ENCODE data around the gene TRMO.

TRMO gene

GRCh38 chr9:97911970-97912369, 10.3 kb downstream of the TRMO start:
- POLR2A ChIA-PET: no interaction called here
- CTCF ChIA-PET: interaction anchor here (0.7 to 4.4 kb wide), 5 partner anchors 11 to 345 kb away, joined by 3 to 30 read pairs (median 4); no protein-coding TSS in a partner anchor
- no peak overlapping the region for H3K27ac ChIP-seq (ENCODE audit: extremely low read depth, low read depth, low read length)
- H3K9me3 ChIP-seq (ENCODE audit: control insufficient read depth, insufficient read depth, low read depth, low read length): no peaks in the 10 kb centered on the region
- no peak for TF ChIP-seq GFI1B (tag by site-specific recombination; IDR thresholded peaks at IDR 0.05)
- TF ChIP-seq ZNF138 (tag by site-specific recombination; IDR thresholded peaks at IDR 0.05; ENCODE audit: borderline replicate concordance): no peak
- TF ChIP-seq ZNF404 (tag by site-specific recombination; IDR thresholded peaks at IDR 0.05): no peak
- TF ChIP-seq ZNF580 (tag by site-specific recombination; IDR thresholded peaks at IDR 0.05): no peak
- no peak for TF ChIP-seq ZNF555 (tag by site-specific recombination; conservative IDR thresholded peaks at IDR 0.05)
- TF ChIP-seq ZNF654 (tag by site-specific recombination; IDR thresholded peaks at IDR 0.05; ENCODE audit: low read depth): no peak
- TF ChIP-seq ZNF510 (tag by site-specific recombination; IDR thresholded peaks at IDR 0.05; ENCODE audit: insufficient replicate concordance): no peak
- TF ChIP-seq SCRT1 (tag by site-specific recombination; IDR thresholded peaks at IDR 0.05; ENCODE audit: borderline replicate concordance): no peak
- no peak for TF ChIP-seq ELK4 (IDR thresholded peaks at IDR 0.05; ENCODE audit: borderline replicate concordance, low read depth, low read length)
- TF ChIP-seq ZNF423 (tag by site-specific recombination; IDR thresholded peaks at IDR 0.05): no peak
- no peak for TF ChIP-seq ZNF658 (tag by site-specific recombination; IDR thresholded peaks at IDR 0.05)
- TF ChIP-seq ZEB2 (tag by site-specific recombination; IDR thresholded peaks at IDR 0.05): no peak
- TF ChIP-seq ATF2 (tag by site-specific recombination; IDR thresholded peaks at IDR 0.05; ENCODE audit: low read depth): no peak
- TF ChIP-seq ZNF514 (tag by site-specific recombination; IDR thresholded peaks at IDR 0.05): no peak
- TF ChIP-seq ZNF560 (tag by site-specific recombination; IDR thresholded peaks at IDR 0.05; ENCODE audit: borderline replicate concordance): no peak
- no peaks in the 10 kb centered on the region for H3K4me1 ChIP-seq (ENCODE audit: control insufficient read depth, insufficient read depth, low read length)
- no peak overlapping the region for H3K4me3 ChIP-seq (ENCODE audit: low read depth, low read length)
- H3K36me3 ChIP-seq (ENCODE audit: control insufficient read depth in 2 of 2, insufficient read depth in 1 of 2, low read length in 2 of 2): peaks cover 0 to 76% of the 10 kb centered on the region in 2 experiments; a peak in 1 of 3 replicates

- H3K27ac ChIP-seq (ENCODE audit: extremely low read depth, low read depth, low read length): no peak overlapping the region
- no peaks in the 10 kb centered on the region for H3K9me3 ChIP-seq (ENCODE audit: control insufficient read depth, insufficient read depth, low read depth, low read length)
- TF ChIP-seq SCRT1 (tag by site-specific recombination; IDR thresholded peaks at IDR 0.05; ENCODE audit: borderline replicate concordance) (no peak), ZNF792 (tag by site-specific recombination; IDR thresholded peaks at IDR 0.05) (no peak), ZEB2 (tag by site-specific recombination; IDR thresholded peaks at IDR 0.05) (no peak), ZNF664 (tag by site-specific recombination; IDR thresholded peaks at IDR 0.05) (no peak)
- POLR2A ChIA-PET: no interaction called here
- peaks cover 0 to 76% of the 10 kb centered on the region in 2 experiments; a peak in 1 of 3 replicates for H3K36me3 ChIP-seq (ENCODE audit: control insufficient read depth in 2 of 2, insufficient read depth in 1 of 2, low read length in 2 of 2)
- no peak overlapping the region for H3K4me3 ChIP-seq (ENCODE audit: low read depth, low read length)
- CTCF ChIA-PET: interaction anchor here (0.7 to 4.4 kb wide), 4 partner anchors 10 to 345 kb away, joined by 3 to 30 read pairs (median 4); no protein-coding TSS in a partner anchor
- H3K4me1 ChIP-seq (ENCODE audit: control insufficient read depth, insufficient read depth, low read length): no peaks in the 10 kb centered on the region
Measured at GRCh38 chr9:97911528-97911927, 10.8 kb downstream of the TRMO start.

- Histone ChIP-seq H3K4me3 (ENCODE audit: low read depth, low read length) (no peak overlapping the region), H3K4me1 (ENCODE audit: control insufficient read depth, insufficient read depth, low read length) (no peaks in the 10 kb centered on the region), H3K27ac (ENCODE audit: extremely low read depth, low read depth, low read length) (no peak overlapping the region), H3K9me3 (ENCODE audit: control insufficient read depth, insufficient read depth, low read depth, low read length) (no peaks in the 10 kb centered on the region), H3K36me3 (ENCODE audit: control insufficient read depth in 2 of 2, insufficient read depth in 1 of 2, low read length in 2 of 2) (peaks cover 0 to 69% of the 10 kb centered on the region in 2 experiments; a peak in 1 of 3 replicates)
- ChIA-PET CTCF (interaction anchor here (0.7 to 4.4 kb wide), 5 partner anchors 9 to 347 kb away, joined by 3 to 30 read pairs (median 5); no protein-coding TSS in a partner anchor), POLR2A (interaction anchor here (0.6 kb wide), 1 partner anchor 133 kb away, joined by 3 read pairs; no protein-coding TSS in a partner anchor)
- TF ChIP-seq KLF10 (tag by site-specific recombination; IDR thresholded peaks at IDR 0.05) (no peak), ZBTB20 (tag by site-specific recombination; IDR thresholded peaks at IDR 0.05) (no peak), ZNF548 (tag by site-specific recombination; IDR thresholded peaks at IDR 0.05) (no peak), ZNF148 (tag by site-specific recombination; IDR thresholded peaks at IDR 0.05; ENCODE audit: borderline replicate concordance) (no peak), ZNF394 (tag by site-specific recombination; IDR thresholded peaks at IDR 0.05; ENCODE audit: borderline replicate concordance) (no peak), HOXA7 (CRISPR knock-in tag; IDR thresholded peaks at IDR 0.05; ENCODE audit: borderline replicate concordance) (no peak)
Measured at GRCh38 chr9:97910357-97910756, 11.9 kb downstream of the TRMO start.

Data from HEK293 (cell line).